Mesothelial cell of epicardium (in vitro differentiated cells): ENCODE data around the gene CADPS2. TPM values are rescaled to one million over a fixed set of nuclear protein-coding genes. Genes with fewer than 3 reads are reported as not detected.

Source experiments
- DNase-seq, 2 experiments: peaks; one replicate each; pipeline ENCODE4 v3.0.0; 2021; ENCODE audit warnings: low spot score in 2 of 2; ENCODE audit not compliant: unreplicated experiment in 2 of 2
- H3K27ac Mint-ChIP-seq: 2 replicates; pipeline ENCODE4 v1.8.0; 2021; ENCODE audit warnings: mixed read lengths
- H3K27me3 Mint-ChIP-seq: 2 replicates; pipeline ENCODE4 v1.8.0; 2021; ENCODE audit warnings: low read depth, mixed read lengths
- H3K36me3 Mint-ChIP-seq: 2 replicates; pipeline ENCODE4 v1.8.0; 2021; ENCODE audit warnings: mixed read lengths
- H3K4me1 Mint-ChIP-seq: 2 replicates; pipeline ENCODE4 v1.8.0; 2021; ENCODE audit warnings: mixed read lengths
- H3K4me3 Mint-ChIP-seq: 2 replicates; pipeline ENCODE4 v1.8.0; 2021; ENCODE audit warnings: mild to moderate bottlenecking, moderate library complexity, mixed read lengths
- H3K9me3 Mint-ChIP-seq: 2 replicates; pipeline ENCODE4 v1.8.0; 2021; ENCODE audit warnings: mixed read lengths
- CTCF ChIP-seq: fragments of 200-600 bp; sonication (generic); IDR thresholded peaks from one replicate; pipeline ENCODE4 v1.5.0; 2021; ENCODE audit warnings: antibody characterized with exemption; ENCODE audit not compliant: unreplicated experiment
- total RNA-seq: library from RNA; stranded (reverse); gene quantifications from 3 replicates; pipeline ENCODE4 v1.2.1, GENCODE V29; 2021

The CADPS2 gene
- total RNA-seq, 1 donor from 2014 or later = 2.7 TPM

GRCh38 chr7:122438492-122438891 is 447.8 kb downstream of the CADPS2 start:
- no peak for TF ChIP-seq CTCF
- Mint-ChIP-seq H3K36me3 (no peaks in the 10 kb centered on the region), H3K4me3 (no peak overlapping the region), H3K4me1 (peaks cover 4% of the 10 kb centered on the region), H3K27ac (no peak overlapping the region), H3K9me3 (no peaks in the 10 kb centered on the region), H3K27me3 (no peaks in the 10 kb centered on the region)
- no peak for DNase-seq

GRCh38 chr7:122438006-122438405 is 448.3 kb downstream of the CADPS2 start:
- DNase-seq = no peak
- Mint-ChIP-seq H3K27ac (no peak overlapping the region), H3K9me3 (no peaks in the 10 kb centered on the region), H3K36me3 (no peaks in the 10 kb centered on the region), H3K27me3 (no peaks in the 10 kb centered on the region), H3K4me1 (peaks cover 4% of the 10 kb centered on the region), H3K4me3 (no peak overlapping the region)
- no peak for TF ChIP-seq CTCF

GRCh38 chr7:122433765-122434164 is 452.5 kb downstream of the CADPS2 start:
- no peak overlapping the region for H3K4me3 Mint-ChIP-seq
- H3K27me3 Mint-ChIP-seq = no peaks in the 10 kb centered on the region
- H3K4me1 Mint-ChIP-seq = peaks cover 8% of the 10 kb centered on the region
- TF ChIP-seq CTCF = no peak
- H3K36me3 Mint-ChIP-seq = no peaks in the 10 kb centered on the region
- H3K27ac Mint-ChIP-seq = no peak overlapping the region
- no peak for DNase-seq
- no peaks in the 10 kb centered on the region for H3K9me3 Mint-ChIP-seq

GRCh38 chr7:122430710-122431109 is 455.6 kb downstream of the CADPS2 start:
- H3K4me3 Mint-ChIP-seq = no peak overlapping the region
- no peaks in the 10 kb centered on the region for H3K9me3 Mint-ChIP-seq
- H3K27me3 Mint-ChIP-seq = no peaks in the 10 kb centered on the region
- H3K36me3 Mint-ChIP-seq = no peaks in the 10 kb centered on the region
- H3K4me1 Mint-ChIP-seq = peaks cover 8% of the 10 kb centered on the region
- TF ChIP-seq CTCF = no peak
- no peak overlapping the region for H3K27ac Mint-ChIP-seq
- DNase-seq = no peak

- no peaks in the 10 kb centered on the region for H3K36me3 Mint-ChIP-seq
- no peaks in the 10 kb centered on the region for H3K9me3 Mint-ChIP-seq
- H3K27ac Mint-ChIP-seq = no peak overlapping the region
- TF ChIP-seq CTCF = no peak
- no peak for DNase-seq
- no peaks in the 10 kb centered on the region for H3K27me3 Mint-ChIP-seq
- peaks cover 8% of the 10 kb centered on the region for H3K4me1 Mint-ChIP-seq
- H3K4me3 Mint-ChIP-seq = no peak overlapping the region
These were observed 456.3 kb downstream of the CADPS2 start for GRCh38 chr7:122429926-122430325.

GRCh38 chr7:122425731-122426130 is 460.5 kb downstream of the CADPS2 start:
- TF ChIP-seq CTCF = no peak
- Mint-ChIP-seq H3K27me3 (no peaks in the 10 kb centered on the region), H3K36me3 (no peaks in the 10 kb centered on the region), H3K4me1 (peaks cover 4% of the 10 kb centered on the region), H3K9me3 (no peaks in the 10 kb centered on the region), H3K4me3 (no peak overlapping the region), H3K27ac (no peak overlapping the region)
- DNase-seq = no peak
